B cell (primary cell): ENCODE results near the gene PHLDB1. TPM values are rescaled to one million over a fixed set of nuclear protein-coding genes. Genes with fewer than 3 reads are reported as not detected.

ENCODE experiments used
- ATAC-seq: fragments of 200-7000 bp; cut with Tn5 transposase; one replicate; pipeline ENCODE4 v1.10.0; 2021; ENCODE audit warnings: low read depth, mild to moderate bottlenecking, moderate number of reproducible peaks, moderate library complexity
- CTCF ChIA-PET: fragments of 350-600 bp; sonication (Branson Sonifier 250); formaldehyde crosslinking; loops from one replicate; lab custom pipeline; 2021; ENCODE audit warnings: antibody characterized with exemption, inconsistent platforms; lab: Charles Lee
- POLR2A ChIA-PET: fragments of 350-600 bp; sonication (Branson Sonifier 250); formaldehyde crosslinking; loops from one replicate; lab custom pipeline; 2021; ENCODE audit warnings: antibody characterized with exemption; lab: Charles Lee
- DNase-seq: peaks from one replicate; pipeline ENCODE4 v3.0.0; 2013
- H2AFZ ChIP-seq: 2 replicates; pipeline ENCODE4 v1.6.1; 2012; ENCODE audit warnings: mild to moderate bottlenecking, low read depth, low read length; ENCODE audit not compliant: insufficient read depth, poor library complexity, severe bottlenecking
- H3K27ac ChIP-seq, 2 donors: 1 replicate in 1 of 2; 2 replicates in 1 of 2; pipeline ENCODE4 v1.5.1; 2012 to 2013; ENCODE audit warnings: low read length in 2 of 2, mild to moderate bottlenecking in 2 of 2, moderate library complexity in 1 of 2
- H3K27me3 ChIP-seq, 4 experiments: fragments of 200-600 bp in 1 of 4; sonication (generic) in 1 of 4; replicated peaks in 1 of 4; 1 replicate in 2 of 4; 2 replicates in 2 of 4; pipeline versions ENCODE4 v1.6.1 to v1.7.0; 2013 to 2016; ENCODE audit warnings: low read length in 3 of 4, mild to moderate bottlenecking in 2 of 4, mixed read lengths in 1 of 4, moderate library complexity in 1 of 4; ENCODE audit not compliant: insufficient read depth in 4 of 4, control insufficient read depth in 3 of 4; ENCODE audit errors: control extremely low read depth in 1 of 4
- H3K36me3 ChIP-seq, 2 experiments: replicated peaks in 1 of 2; 1 replicate in 1 of 2; 2 replicates in 1 of 2; pipeline versions ENCODE4 v1.6.1 to v1.7.1; 2013; ENCODE audit warnings: low read length in 1 of 2; ENCODE audit not compliant: insufficient read depth in 2 of 2, control insufficient read depth in 1 of 2; ENCODE audit errors: control extremely low read depth in 1 of 2, extremely low read depth in 1 of 2
- H3K4me1 ChIP-seq, 2 donors: fragments of 200-600 bp in 1 of 2; sonication (generic) in 1 of 2; 1 replicate in 1 of 2; 2 replicates in 1 of 2; pipeline versions ENCODE4 v1.5.1 to v1.6.1; 2013 to 2017; ENCODE audit warnings: low read length in 2 of 2; ENCODE audit not compliant: control insufficient read depth in 2 of 2, insufficient read depth in 2 of 2
- H3K4me2 ChIP-seq: replicated peaks from 2 replicates; pipeline ENCODE3; 2012; ENCODE audit warnings: mild to moderate bottlenecking, low read depth, low read length; ENCODE audit not compliant: poor library complexity, severe bottlenecking
- H3K4me3 ChIP-seq, 5 experiments: fragments of 200-600 bp in 1 of 5; sonication (generic) in 1 of 5; 1 replicate in 3 of 5; 2 replicates in 2 of 5; pipeline versions ENCODE4 v1.5.1 to v1.7.0; 2011 to 2016; ENCODE audit warnings: low read length in 4 of 5, mild to moderate bottlenecking in 4 of 5, low read depth in 2 of 5, control low read depth in 1 of 5, moderate library complexity in 1 of 5; ENCODE audit not compliant: insufficient read depth in 1 of 5; ENCODE audit errors: control extremely low read depth in 1 of 5, extremely low read depth in 1 of 5
- H3K79me2 ChIP-seq: fragments of 200-600 bp; sonication (generic); one replicate; pipeline ENCODE4 v1.6.0; 2016; ENCODE audit warnings: low read length; ENCODE audit not compliant: control insufficient read depth, insufficient read depth
- H3K9ac ChIP-seq: fragments of 200-600 bp; sonication (generic); 2 replicates; pipeline ENCODE4 v1.6.1; 2017; ENCODE audit warnings: mild to moderate bottlenecking, low read length, moderate library complexity
- H3K9me3 ChIP-seq, 3 donors: one replicate each; pipeline versions ENCODE4 v1.6.1 to v1.7.1; 2013; ENCODE audit warnings: low read length in 2 of 3; ENCODE audit not compliant: control insufficient read depth in 2 of 3, insufficient read depth in 1 of 3; ENCODE audit errors: control extremely low read depth in 1 of 3
- H4K20me1 ChIP-seq: 2 replicates; pipeline ENCODE4 v1.6.0; 2012; ENCODE audit warnings: mild to moderate bottlenecking, low read length; ENCODE audit not compliant: insufficient read depth, control insufficient read depth, poor library complexity, severe bottlenecking
- H3K27ac Mint-ChIP-seq: one replicate; pipeline ENCODE4 v1.8.0; 2021; ENCODE audit warnings: mixed read lengths
- H3K27me3 Mint-ChIP-seq: one replicate; pipeline ENCODE4 v1.8.0; 2021; ENCODE audit warnings: mixed read lengths
- H3K4me1 Mint-ChIP-seq: one replicate; pipeline ENCODE4 v1.8.0; 2021; ENCODE audit warnings: mixed read lengths
- H3K4me3 Mint-ChIP-seq: one replicate; pipeline ENCODE4 v1.8.0; 2021; ENCODE audit warnings: mixed read lengths
- H3K9me3 Mint-ChIP-seq: one replicate; pipeline ENCODE4 v1.8.0; 2022; ENCODE audit warnings: mixed read lengths; ENCODE audit not compliant: insufficient read depth
- CTCF ChIP-seq: fragments of 200-600 bp; IDR thresholded peaks from one replicate; pipeline ENCODE4 v1.8.0; 2022; ENCODE audit warnings: antibody characterized with exemption, mild to moderate bottlenecking
- EZH2 ChIP-seq: IDR thresholded peaks from 2 replicates; pipeline ENCODE4 v1.6.1; 2012; ENCODE audit warnings: borderline replicate concordance, low read depth, mild to moderate bottlenecking, moderate library complexity, low read length; ENCODE audit not compliant: insufficient read depth, poor library complexity, severe bottlenecking
- WGBS: methylation state at CpG from one replicate; pipeline ENCODE4 v1.1.5; 2013; ENCODE audit warnings: missing lambda C conversion rate; ENCODE audit not compliant: insufficient coverage; 5-methylcytosine and 5-hydroxymethylcytosine counted together
- intact Hi-C: fragments of 100-400 bp; cut with micrococcal nuclease; formaldehyde crosslinking; loops from one replicate; pipeline ENCODE4 v1.10.0; 2022
- polyA plus RNA-seq: library from polyadenylated mRNA; depleted of rRNA; stranded (reverse); fragments of >200 nt; gene quantifications from 2 replicates; pipeline ENCODE4 v1.2.3, GENCODE V29; 2012
- total RNA-seq, 2 donors: library from RNA; stranded (reverse); fragments of 120-200 nt in 1 of 2; gene quantifications; 1 replicate in 1 of 2; 2 replicates in 1 of 2; pipeline versions ENCODE4 v1.2.3 to v1.2.4, GENCODE V29; 2013 to 2022

The PHLDB1 gene
- total and polyA plus RNA-seq, 2 donors (not counting 1 experiment from before 2014, with no cell fraction given) = 0.46 to 2.4 TPM

DNA sequence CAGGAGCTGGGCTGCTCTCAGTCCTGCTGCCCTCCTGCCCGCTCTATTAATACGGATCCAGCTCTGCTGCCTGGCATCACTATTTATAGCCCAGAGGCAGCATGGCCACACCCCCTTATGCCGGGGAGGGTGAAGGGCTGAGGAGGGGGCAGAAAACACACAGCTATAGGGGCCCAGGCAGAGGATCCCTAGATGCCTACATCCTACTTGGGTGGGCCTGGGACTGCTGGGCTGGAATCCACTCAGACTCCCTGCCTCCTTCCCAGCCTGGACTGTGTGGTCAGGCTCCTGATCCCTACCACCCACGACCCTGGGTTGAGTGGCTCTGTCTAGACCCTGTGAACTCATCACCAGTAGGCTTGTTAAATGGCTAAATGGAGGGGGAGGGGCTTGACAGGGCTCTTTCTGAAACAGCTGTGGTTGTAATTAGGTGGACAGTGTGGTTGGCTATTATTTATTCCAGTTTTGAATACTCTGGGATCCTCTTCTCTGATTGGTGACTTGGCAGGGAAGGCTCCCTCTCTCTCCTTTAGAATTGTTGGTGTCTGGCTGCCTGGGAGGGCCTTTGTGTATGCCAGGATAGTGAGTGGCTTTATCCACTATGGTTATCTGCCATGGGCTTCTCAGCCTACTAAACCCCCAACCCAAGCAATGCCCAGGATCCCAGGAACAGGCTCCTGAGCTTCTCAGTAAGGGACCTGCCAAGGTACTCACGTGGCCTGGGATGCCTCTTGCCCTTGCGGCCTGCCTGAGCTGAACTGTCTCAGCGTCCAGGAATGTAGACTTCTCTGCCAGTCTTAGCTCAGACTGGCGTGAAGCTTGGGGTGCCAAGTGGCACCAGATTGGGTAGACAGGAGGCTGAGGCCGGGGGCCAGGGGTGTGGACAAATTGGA, 15.2 kb downstream of the PHLDB1 start:
- Histone ChIP-seq H3K4me3 (no peak overlapping the region), H2AFZ (no peak overlapping the region), H3K36me3 (no peaks in the 10 kb centered on the region), H3K27me3 (peaks cover 0 to 25% (median 12%) of the 10 kb centered on the region in 4 experiments), H3K9ac (no peak overlapping the region), H3K4me1 (peaks cover 8 to 12% of the 10 kb centered on the region in 2 donors), H3K4me2 (no peak overlapping the region), H3K9me3 (no peaks in the 10 kb centered on the region), H4K20me1 (no peaks in the 10 kb centered on the region), H3K79me2 (no peaks in the 10 kb centered on the region), H3K27ac (no peak overlapping the region)
- Mint-ChIP-seq H3K4me3 (no peak overlapping the region), H3K9me3 (no peaks in the 10 kb centered on the region), H3K27ac (no peak overlapping the region), H3K4me1 (peaks cover 14% of the 10 kb centered on the region), H3K27me3 (peaks cover 34% of the 10 kb centered on the region)
- CTCF ChIA-PET = interaction anchor here (0.5 kb wide), 1 partner anchor 411 kb away, joined by 5 read pairs; no protein-coding TSS in a partner anchor
- POLR2A ChIA-PET = interaction anchor here (0.6 to 1.0 kb wide), 2 partner anchors 10 to 312 kb away, joined by 3 read pairs; no protein-coding TSS in a partner anchor
- WGBS = 76% methylated on average over 5 of the region's 9 CpGs
- no peak for DNase-seq
- ATAC-seq = no peak
- no peak for TF ChIP-seq CTCF
- no peak for TF ChIP-seq EZH2
- intact Hi-C loops = no loop called here

DNA sequence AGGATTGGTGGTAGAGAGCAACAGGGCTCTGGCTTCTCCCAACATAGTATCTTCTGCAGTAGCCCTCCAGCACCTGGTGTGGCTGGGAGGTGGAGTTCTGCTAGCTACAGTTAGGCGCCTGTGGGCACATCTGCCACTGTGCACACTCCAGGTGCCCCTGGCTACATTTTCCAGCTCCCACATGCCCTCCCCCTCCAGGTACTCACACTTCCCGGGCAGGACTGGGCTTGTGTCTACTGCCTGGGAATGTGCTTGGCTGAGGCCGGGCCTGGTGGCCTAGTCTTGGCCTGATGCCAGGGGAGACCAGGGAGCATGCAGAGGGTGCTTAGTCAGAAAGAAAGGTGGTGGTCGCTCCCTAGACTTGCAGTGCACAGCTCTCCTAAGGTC, 15.8 kb downstream of the PHLDB1 start:
- no peaks in the 10 kb centered on the region for H3K79me2 ChIP-seq
- intact Hi-C loops = no loop called here
- H3K27me3 ChIP-seq = peaks cover 0 to 25% (median 12%) of the 10 kb centered on the region in 4 experiments
- H3K36me3 ChIP-seq = no peaks in the 10 kb centered on the region
- no peak overlapping the region for H3K4me2 ChIP-seq
- no peak overlapping the region for H3K4me3 Mint-ChIP-seq
- DNase-seq = no peak
- no peaks in the 10 kb centered on the region for H4K20me1 ChIP-seq
- ChIA-PET POLR2A (interaction anchor here (0.6 to 1.0 kb wide), 2 partner anchors 10 to 312 kb away, joined by 3 read pairs; no protein-coding TSS in a partner anchor), CTCF (interaction anchor here (1.2 kb wide), 1 partner anchor 11 kb away, joined by 5 read pairs; no protein-coding TSS in a partner anchor)
- peaks cover 33% of the 10 kb centered on the region for H3K27me3 Mint-ChIP-seq
- WGBS = 72% methylated on average over 4 of the region's 4 CpGs
- H3K4me1 ChIP-seq = peaks cover 8 to 12% of the 10 kb centered on the region in 2 donors
- no peak for ATAC-seq
- H3K4me3 ChIP-seq = no peak overlapping the region
- H3K4me1 Mint-ChIP-seq = peaks cover 14% of the 10 kb centered on the region
- TF ChIP-seq CTCF (no peak), EZH2 (no peak)
- no peak overlapping the region for H3K27ac ChIP-seq
- H3K27ac Mint-ChIP-seq = no peak overlapping the region
- no peak overlapping the region for H2AFZ ChIP-seq
- no peak overlapping the region for H3K9ac ChIP-seq
- no peaks in the 10 kb centered on the region for H3K9me3 ChIP-seq
- no peaks in the 10 kb centered on the region for H3K9me3 Mint-ChIP-seq
